Effector CD8-positive, alpha-beta T cell (primary cell): Measurements from ENCODE around the gene CALR3.
"Not testable (repeated sequence)": the region's sequence is repeated elsewhere in the genome, so short reads cannot be mapped to it uniquely, and the experiment has no call there.

ENCODE experiments used
- DNase-seq: peaks from one replicate; lab custom pipeline; 2025; lab: John Stamatoyannopoulos, UW

Gene CALR3

GRCh38 chr19:16496613-16496983 is 631 bp upstream of the CALR3 start:
- DNase-seq, result no peak

GRCh38 chr19:16486476-16486875 is 9.5 kb downstream of the CALR3 start:
- not testable (repeated sequence) for DNase-seq

- DNase-seq, result no peak
These were observed 13.2 kb downstream of the CALR3 start for GRCh38 chr19:16482745-16483144.

GRCh38 chr19:16477311-16477710 is 18.7 kb downstream of the CALR3 start:
- DNase-seq, result no peak

DNA sequence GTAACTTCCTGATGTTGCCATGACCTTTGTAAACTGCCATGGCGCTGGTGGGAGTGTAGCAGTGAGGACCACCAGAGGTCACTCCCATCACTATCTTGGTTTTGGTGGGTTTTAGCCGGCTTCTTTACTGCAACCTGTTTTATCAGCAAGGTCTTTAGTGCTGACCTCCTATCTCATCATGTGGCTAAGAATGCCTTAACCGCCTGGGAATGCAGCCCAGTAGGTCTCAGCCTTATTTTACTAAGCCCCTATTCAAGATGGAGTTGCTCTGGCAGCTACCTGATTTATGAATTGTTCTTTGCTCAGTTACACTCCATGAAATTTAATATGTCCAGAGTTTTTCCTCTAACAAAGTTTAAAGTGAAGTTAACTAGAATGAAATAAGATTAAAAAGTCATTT is 19.6 kb downstream of the CALR3 start:
- DNase-seq, result no peak

DNA sequence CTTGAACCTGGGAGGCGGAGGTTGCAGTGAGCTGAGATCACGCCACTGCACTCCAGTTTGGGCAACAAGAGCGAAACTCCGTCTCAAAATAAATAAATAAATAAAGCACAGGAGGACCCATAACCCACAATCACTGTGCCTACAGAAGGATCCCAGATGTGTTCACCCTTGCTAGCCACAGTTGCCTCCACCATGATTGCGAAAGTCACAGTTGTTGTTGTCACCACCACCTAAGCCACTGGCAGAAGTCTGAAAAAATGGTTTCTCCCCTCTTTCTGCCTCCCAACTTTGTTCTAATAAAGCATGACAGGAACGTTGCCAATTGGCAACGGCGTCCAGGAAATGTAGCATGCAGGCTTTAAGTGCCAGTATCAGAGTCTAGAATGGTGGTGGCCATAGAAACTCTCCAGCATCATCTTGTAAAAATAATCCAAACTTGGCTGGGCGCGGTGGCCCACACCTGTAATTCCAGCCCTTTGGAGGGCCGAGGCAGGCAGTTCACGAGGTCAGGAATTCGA is 22.0 kb downstream of the CALR3 start:
- DNase-seq, result no peak

DNA sequence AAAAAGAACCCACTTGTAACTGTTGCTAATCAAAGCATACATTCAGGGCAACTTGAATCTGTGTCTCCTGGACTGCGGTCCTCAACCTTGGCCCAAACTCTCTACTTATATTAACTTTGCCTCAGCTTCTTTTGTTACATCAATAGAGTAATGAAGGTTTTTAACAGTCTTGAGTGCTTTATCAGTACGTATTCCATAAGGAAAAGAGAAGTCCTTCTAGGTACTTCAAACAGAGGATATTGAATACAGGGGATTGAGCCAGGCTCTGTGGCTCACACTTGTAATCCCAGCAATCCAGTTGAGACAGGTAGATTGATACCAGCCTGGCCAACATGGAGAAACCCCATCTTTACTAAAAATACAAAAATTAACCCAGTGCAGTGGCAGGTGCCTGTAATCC is 23.0 kb downstream of the CALR3 start:
- no peak for DNase-seq

GRCh38 chr19:16472559-16472899 is 23.4 kb downstream of the CALR3 start:
- DNase-seq, result not testable (repeated sequence)

- no peak for DNase-seq
These were observed 24.8 kb downstream of the CALR3 start for GRCh38 chr19:16470911-16471811.

DNA sequence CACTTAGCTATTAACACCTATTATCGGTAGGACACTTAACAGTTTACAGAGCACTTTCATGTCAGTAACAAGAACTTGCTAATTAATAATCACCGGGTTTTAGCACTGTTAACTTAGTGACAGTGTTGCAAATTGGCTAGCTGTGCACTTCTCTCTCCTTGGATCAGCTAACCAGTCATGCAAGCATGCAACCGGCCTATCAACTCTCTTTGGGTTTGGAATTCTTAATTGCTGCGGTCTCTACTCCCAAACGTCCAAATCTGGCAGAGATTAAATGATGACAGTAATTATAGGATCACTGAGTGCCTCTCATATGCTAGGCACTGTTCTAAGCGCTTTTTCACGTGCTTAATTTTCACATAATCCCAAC is 25.4 kb downstream of the CALR3 start:
- no peak for DNase-seq

GRCh38 chr19:16467581-16467980 is 28.4 kb downstream of the CALR3 start:
- DNase-seq, result no peak

GRCh38 chr19:16466802-16467427 is 29.1 kb downstream of the CALR3 start:
- not testable (repeated sequence) for DNase-seq

- DNase-seq, result no peak
These were observed 30.7 kb downstream of the CALR3 start for GRCh38 chr19:16465239-16465638.

DNA sequence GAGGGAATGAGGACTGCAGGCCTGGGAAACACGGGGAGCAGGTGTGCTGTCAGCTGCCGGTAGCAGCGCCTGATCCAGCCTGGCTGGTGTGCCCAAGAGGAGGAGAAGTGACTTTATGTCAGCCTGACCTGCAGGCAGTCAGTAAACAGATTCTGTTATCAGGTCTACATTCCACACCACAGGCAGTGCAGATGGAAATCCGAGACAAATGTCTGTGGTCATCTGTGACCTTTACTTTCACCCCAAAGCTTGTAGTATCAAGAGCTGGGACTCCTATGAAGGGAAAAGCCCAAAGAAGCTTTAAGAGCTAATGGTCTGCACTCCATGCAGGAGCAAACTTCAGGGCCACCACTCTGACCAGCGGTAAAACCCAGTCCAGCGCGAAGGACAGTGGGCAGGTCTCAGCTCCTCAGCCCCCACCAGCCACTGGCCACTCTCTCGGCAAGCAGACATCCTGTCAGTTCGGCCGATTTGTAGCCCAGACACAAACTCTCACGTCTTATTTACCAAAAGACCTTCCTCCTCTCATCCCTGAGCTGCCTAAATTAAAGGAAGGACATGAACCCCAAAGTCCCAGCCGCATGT is 31.9 kb downstream of the CALR3 start:
- no peak for DNase-seq

DNA sequence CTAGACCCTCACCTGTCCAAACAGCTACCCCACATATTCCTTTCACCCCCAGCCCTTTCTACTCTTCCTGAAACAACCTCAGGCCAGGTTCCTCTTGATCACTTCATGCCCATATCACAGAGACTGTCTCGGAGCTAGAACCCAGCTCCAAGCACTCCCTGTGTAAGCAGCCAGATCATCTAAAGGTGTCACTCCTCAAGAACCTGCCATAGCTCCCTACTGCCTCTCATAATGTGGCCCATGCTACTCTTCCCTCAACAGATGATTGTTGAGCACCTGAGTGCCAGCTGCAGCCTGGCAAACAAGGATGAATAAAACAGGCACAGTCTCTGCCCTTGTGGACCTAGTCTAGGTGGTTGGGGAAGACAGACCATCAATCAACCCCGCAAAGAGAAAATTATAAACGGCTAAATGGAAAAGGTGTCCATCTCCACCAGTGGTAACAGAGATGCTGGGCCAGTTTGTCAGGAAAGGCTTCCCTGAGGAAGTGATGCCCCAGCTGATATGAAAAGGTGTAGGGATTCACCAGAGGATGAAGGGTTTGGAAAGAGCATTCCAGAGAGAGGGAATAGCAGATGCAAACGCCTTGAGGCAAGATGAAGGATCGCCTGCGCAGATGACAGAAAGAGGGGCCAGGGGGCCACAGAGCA is 32.5 kb downstream of the CALR3 start:
- no peak for DNase-seq

GRCh38 chr19:16462757-16463250 is 33.2 kb downstream of the CALR3 start:
- DNase-seq, result no peak

- DNase-seq, result no peak
These were observed 34.3 kb downstream of the CALR3 start for GRCh38 chr19:16461630-16462051.

GRCh38 chr19:16460454-16460853 is 35.5 kb downstream of the CALR3 start:
- DNase-seq, result no peak

DNA sequence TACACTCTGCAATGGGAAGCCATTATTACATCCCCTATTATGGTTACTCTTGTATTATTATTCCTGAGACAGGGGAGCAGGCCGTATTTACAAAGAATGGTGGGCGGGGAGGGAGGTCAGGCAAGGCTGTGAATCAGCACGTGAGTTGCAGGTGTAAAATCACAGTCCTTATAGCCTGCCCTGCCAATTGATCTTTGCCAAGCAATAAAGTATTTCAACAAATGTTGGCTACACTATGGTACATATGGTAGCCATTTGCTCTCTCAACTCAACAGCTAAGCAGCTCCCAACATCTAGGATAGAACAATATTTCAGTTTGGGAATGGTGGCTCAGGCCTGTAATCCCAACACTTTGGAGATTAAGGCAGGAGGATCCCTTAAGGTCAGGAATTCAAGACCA is 36.3 kb downstream of the CALR3 start:
- no peak for DNase-seq

GRCh38 chr19:16458391-16459341 is 37.3 kb downstream of the CALR3 start:
- DNase-seq, result no peak

GRCh38 chr19:16457954-16458331 is 38.0 kb downstream of the CALR3 start:
- DNase-seq, result no peak
